NCI-H1048 (cell line): Measurements from ENCODE around the gene LTBP1.
"Not testable (repeated sequence)": the region's sequence is repeated elsewhere in the genome, so short reads cannot be mapped to it uniquely, and the experiment has no call there.

Experiments
- DNase-seq: peaks from one replicate; lab custom pipeline; 2025; lab: John Stamatoyannopoulos, UW

LTBP1 gene

GRCh38 chr2:33351781-33352180 lies 405.0 kb downstream of the LTBP1 start:
- no peak for DNase-seq

GRCh38 chr2:33354981-33355380 lies 408.2 kb downstream of the LTBP1 start:
- DNase-seq = no peak

- no peak for DNase-seq
Measured at GRCh38 chr2:33358878-33359277, 412.1 kb downstream of the LTBP1 start.

GRCh38 chr2:33363325-33364298 lies 416.9 kb downstream of the LTBP1 start:
- DNase-seq = no peak

GRCh38 chr2:33365264-33365970 lies 418.7 kb downstream of the LTBP1 start:
- no peak for DNase-seq

- DNase-seq = no peak
Measured at GRCh38 chr2:33366473-33366872, 419.7 kb downstream of the LTBP1 start.

GRCh38 chr2:33368524-33368923 lies 421.8 kb downstream of the LTBP1 start:
- not testable (repeated sequence) for DNase-seq

GRCh38 chr2:33369191-33369590 lies 422.4 kb downstream of the LTBP1 start:
- no peak for DNase-seq

- DNase-seq = no peak
Measured at GRCh38 chr2:33370636-33371265, 424.0 kb downstream of the LTBP1 start.

GRCh38 chr2:33371304-33372090 lies 424.7 kb downstream of the LTBP1 start:
- no peak for DNase-seq

GRCh38 chr2:33372940-33373553 lies 426.3 kb downstream of the LTBP1 start:
- DNase-seq = no peak

GRCh38 chr2:33373986-33374385 lies 427.2 kb downstream of the LTBP1 start:
- no peak for DNase-seq

- no peak for DNase-seq
Measured at GRCh38 chr2:33375054-33375453, 428.3 kb downstream of the LTBP1 start.

GRCh38 chr2:33377048-33377447 lies 430.3 kb downstream of the LTBP1 start:
- DNase-seq = no peak

GRCh38 chr2:33378556-33379210 lies 431.9 kb downstream of the LTBP1 start:
- DNase-seq = no peak

- DNase-seq = no peak
Measured at GRCh38 chr2:33380001-33380609, 433.4 kb downstream of the LTBP1 start.

- DNase-seq = no peak
Measured at GRCh38 chr2:33380719-33381118, 434.0 kb downstream of the LTBP1 start.

GRCh38 chr2:33381301-33381858 lies 434.6 kb downstream of the LTBP1 start:
- DNase-seq = no peak

- DNase-seq = no peak
Measured at GRCh38 chr2:33383855-33384598, 437.3 kb downstream of the LTBP1 start.
